IMR-90 (cell line): ENCODE measurements around the gene SPATA25. TPM values are rescaled to one million over a fixed set of nuclear protein-coding genes. Genes with fewer than 3 reads are reported as not detected.
A peak's percentile ranks its signal among the peaks of the same experiment; 100 is the strongest.

Source experiments
- ATAC-seq: fragments of 200-7000 bp; cut with Tn5 transposase; 2 replicates; pipeline ENCODE4 v1.9.1; 2020; ENCODE audit warnings: low read depth, mild to moderate bottlenecking, moderate library complexity
- BruUV-seq: library from RNA; stranded (reverse); fragments of 400-500 nt; replicated peaks from 2 replicates; lab custom pipeline; 2021; lab: Mats Ljungman, UMichigan
- CTCF ChIA-PET: fragments of 300-600 bp; formaldehyde crosslinking; extraction: SDS; loops from one replicate; lab custom pipeline; 2021; ENCODE audit warnings: antibody characterized with exemption; lab: Yijun Ruan, JAX
- POLR2A ChIA-PET: fragments of 300-600 bp; sonication (Branson Sonifier 250); formaldehyde crosslinking; loops from one replicate; lab custom pipeline; 2022; ENCODE audit warnings: antibody characterized with exemption; ENCODE audit not compliant: unreplicated experiment; lab: Charles Lee
- DNase-seq: peaks from one replicate; pipeline ENCODE4 v3.0.0; 2013
- H2AFZ ChIP-seq: replicated peaks from 2 replicates; pipeline ENCODE3; 2013; ENCODE audit warnings: low read length, mild to moderate bottlenecking; ENCODE audit not compliant: poor library complexity
- H2AK5ac ChIP-seq: 2 replicates; pipeline ENCODE4 v1.6.1; 2013; ENCODE audit warnings: low read depth, low read length, inconsistent platforms
- H2AK9ac ChIP-seq: replicated peaks from 2 replicates; pipeline ENCODE3; 2013; ENCODE audit warnings: mild to moderate bottlenecking, low read depth, low read length, moderate library complexity; ENCODE audit not compliant: poor library complexity
- H2BK120ac ChIP-seq: 2 replicates; pipeline ENCODE4 v1.6.1; 2013; ENCODE audit warnings: low read depth, low read length, inconsistent platforms
- H2BK15ac ChIP-seq: 3 replicates; pipeline ENCODE4 v1.6.1; 2013; ENCODE audit warnings: low read depth, low read length, inconsistent platforms
- H2BK20ac ChIP-seq: 2 replicates; pipeline ENCODE4 v1.6.1; 2013; ENCODE audit warnings: low read depth, mild to moderate bottlenecking, inconsistent platforms, low read length, moderate library complexity
- H2BK5ac ChIP-seq: 2 replicates; pipeline ENCODE4 v1.6.1; 2013; ENCODE audit warnings: mild to moderate bottlenecking, low read depth, low read length, inconsistent platforms; ENCODE audit not compliant: poor library complexity, severe bottlenecking
- H3K14ac ChIP-seq: replicated peaks from 2 replicates; pipeline ENCODE4 v1.6.1; 2013; ENCODE audit warnings: low read depth, low read length, inconsistent platforms
- H3K18ac ChIP-seq: 2 replicates; pipeline ENCODE4 v1.6.1; 2013; ENCODE audit warnings: low read depth, low read length, control low read depth
- H3K23ac ChIP-seq: 2 replicates; pipeline ENCODE4 v1.6.1; 2013; ENCODE audit warnings: low read depth, low read length, inconsistent platforms
- H3K27ac ChIP-seq: 2 replicates; pipeline ENCODE4 v1.5.1; 2013; ENCODE audit warnings: mild to moderate bottlenecking, control low read depth, low read length; ENCODE audit not compliant: insufficient read depth
- H3K27me3 ChIP-seq: 2 replicates; pipeline ENCODE4 v1.6.1; 2013; ENCODE audit warnings: low read length; ENCODE audit not compliant: control insufficient read depth, insufficient read depth
- H3K36me3 ChIP-seq: 2 replicates; pipeline ENCODE4 v1.6.1; 2013; ENCODE audit warnings: low read length, mixed read lengths; ENCODE audit not compliant: control insufficient read depth, insufficient read depth
- H3K4ac ChIP-seq: 2 replicates; pipeline ENCODE4 v1.6.1; 2013; ENCODE audit warnings: low read depth, low read length, inconsistent platforms
- H3K4me1 ChIP-seq: 2 replicates; pipeline ENCODE4 v1.6.1; 2013; ENCODE audit warnings: low read length, mixed read lengths; ENCODE audit not compliant: control insufficient read depth, insufficient read depth
- H3K4me2 ChIP-seq: 2 replicates; pipeline ENCODE4 v1.6.1; 2013; ENCODE audit warnings: low read depth, mild to moderate bottlenecking, control low read depth, low read length, moderate library complexity
- H3K4me3 ChIP-seq: 2 replicates; pipeline ENCODE4 v1.5.1; 2013; ENCODE audit warnings: low read depth, mild to moderate bottlenecking, control low read depth, low read length, moderate library complexity; ENCODE audit not compliant: insufficient read depth
- H3K56ac ChIP-seq: 2 replicates; pipeline ENCODE4 v1.6.1; 2013; ENCODE audit warnings: low read length, inconsistent platforms; ENCODE audit not compliant: insufficient read depth; ENCODE audit errors: extremely low read depth
- H3K79me1 ChIP-seq, 2 experiments: 2 replicates each; pipeline ENCODE4 v1.6.1; 2013; ENCODE audit warnings: low read length in 2 of 2, inconsistent platforms in 1 of 2, low read depth in 1 of 2
- H3K9ac ChIP-seq: 2 replicates; pipeline ENCODE4 v1.6.1; 2013; ENCODE audit warnings: low read depth, low read length, control low read depth
- H3K9me1 ChIP-seq: 2 replicates; pipeline ENCODE4 v1.6.1; 2013; ENCODE audit warnings: low read length, inconsistent platforms; ENCODE audit not compliant: insufficient read depth
- H3K9me3 ChIP-seq: 2 replicates; pipeline ENCODE4 v1.6.1; 2013; ENCODE audit warnings: low read length; ENCODE audit not compliant: control insufficient read depth, insufficient read depth
- H4K20me1 ChIP-seq: 2 replicates; pipeline ENCODE4 v1.6.1; 2013; ENCODE audit warnings: low read length, inconsistent platforms; ENCODE audit not compliant: insufficient read depth
- H4K5ac ChIP-seq: 2 replicates; pipeline ENCODE4 v1.6.1; 2013; ENCODE audit warnings: mild to moderate bottlenecking, low read depth, low read length, control low read depth
- H4K8ac ChIP-seq, 2 experiments: 2 replicates each; pipeline ENCODE4 v1.6.1; 2013; ENCODE audit warnings: low read depth in 2 of 2, low read length in 2 of 2, control low read depth in 1 of 2, inconsistent platforms in 1 of 2
- H4K91ac ChIP-seq: 2 replicates; pipeline ENCODE4 v1.6.1; 2013; ENCODE audit warnings: low read depth, low read length, inconsistent platforms; ENCODE audit not compliant: insufficient read depth
- BHLHE40 ChIP-seq: fragments of 150-350 bp; IDR thresholded peaks from 2 replicates; pipeline ENCODE4 v1.6.1; 2016; ENCODE audit warnings: mild to moderate bottlenecking, low read depth, low read length
- CEBPB ChIP-seq: IDR thresholded peaks from 2 replicates; pipeline ENCODE4 v1.6.1; 2012; ENCODE audit warnings: low read depth, low read length, improper control_type of control experiment
- CHD1 ChIP-seq: IDR thresholded peaks from 2 replicates; pipeline ENCODE4 v1.6.1; 2012; ENCODE audit warnings: low read depth, low read length, improper control_type of control experiment
- FOS ChIP-seq: fragments of 150-350 bp; IDR thresholded peaks from 2 replicates; pipeline ENCODE4 v1.6.1; 2016; ENCODE audit warnings: low read depth, low read length
- MAFK ChIP-seq: IDR thresholded peaks from 2 replicates; pipeline ENCODE4 v1.6.1; 2012; ENCODE audit warnings: low read depth, low read length, improper control_type of control experiment
- MAZ ChIP-seq: IDR thresholded peaks from 2 replicates; pipeline ENCODE4 v1.6.1; 2012; ENCODE audit warnings: low read depth, mild to moderate bottlenecking, low read length, improper control_type of control experiment, moderate library complexity, borderline replicate concordance
- MXI1 ChIP-seq: IDR thresholded peaks from 2 replicates; pipeline ENCODE4 v1.6.1; 2012; ENCODE audit warnings: low read depth, mild to moderate bottlenecking, low read length, moderate library complexity, borderline replicate concordance
- NFE2L2 ChIP-seq: fragments of 150-350 bp; IDR thresholded peaks from 2 replicates; pipeline ENCODE4 v1.6.1; 2016; ENCODE audit warnings: low read depth, mild to moderate bottlenecking, low read length
- POLR2A ChIP-seq: IDR thresholded peaks from 2 replicates; pipeline ENCODE4 v1.6.1; 2012; ENCODE audit warnings: mild to moderate bottlenecking, low read depth, low read length
- RAD21 ChIP-seq: IDR thresholded peaks from 2 replicates; pipeline ENCODE4 v1.6.1; 2012; ENCODE audit warnings: low read length, improper control_type of control experiment
- RCOR1 ChIP-seq: IDR thresholded peaks from 2 replicates; pipeline ENCODE4 v1.6.1; 2012; ENCODE audit warnings: mild to moderate bottlenecking, low read length, improper control_type of control experiment; ENCODE audit not compliant: insufficient replicate concordance
- RFX5 ChIP-seq: IDR thresholded peaks from 2 replicates; pipeline ENCODE4 v1.8.0; 2012; ENCODE audit warnings: low read depth, mild to moderate bottlenecking, low read length, moderate library complexity
- SMC3 ChIP-seq: fragments of 150-350 bp; IDR thresholded peaks from 2 replicates; pipeline ENCODE4 v1.6.1; 2016; ENCODE audit warnings: low read depth, mild to moderate bottlenecking, antibody characterized with exemption, low read length, moderate library complexity
- WGBS, 2 experiments: methylation state at CpG; one replicate each; pipeline versions ENCODE4 v1.1.5 to v1.1.7; 2013; ENCODE audit warnings: missing lambda C conversion rate in 2 of 2; ENCODE audit not compliant: insufficient read length in 1 of 2; ENCODE audit errors: extremely low coverage in 2 of 2; 5-methylcytosine and 5-hydroxymethylcytosine counted together
- dilution Hi-C: fragments of 300-500 bp; cut with HindIII; formaldehyde crosslinking; loops from one replicate; pipeline ENCODE4 v1.14.3; 2018; ENCODE audit warnings: low sequenced_read_pairs; ENCODE audit not compliant: unreplicated experiment
- in situ Hi-C: fragments of 300-500 bp; cut with MboI; formaldehyde crosslinking; loops from 3 replicates; pipeline ENCODE4 v1.14.3; 2019; ENCODE audit warnings: low sequenced_read_pairs, inconsistent platforms, mixed read lengths
- intact Hi-C: fragments of 100-400 bp; cut with micrococcal nuclease; formaldehyde crosslinking; loops from 2 replicates; pipeline ENCODE4 v1.10.0; 2022
- polyA plus RNA-seq, 3 experiments: library from polyadenylated mRNA; depleted of rRNA; stranded (reverse); fragments of >200 nt; gene quantifications; 2 replicates each; pipeline ENCODE4 v1.2.3, GENCODE V29; 2012; ENCODE audit warnings: low replicate concordance in 1 of 3
- total RNA-seq: library from RNA; depleted of rRNA; stranded (reverse); fragments of >200 nt; gene quantifications from 2 replicates; pipeline ENCODE4 v1.2.3, GENCODE V29; 2012
- TF ChIP-seq, protein P1 (sequence below): conservative IDR thresholded peaks from 2 replicates; pipeline ENCODE4 v1.5.1; 2012; ENCODE audit warnings: mild to moderate bottlenecking, low read depth, low read length, improper control_type of control experiment
- TF ChIP-seq, protein P2 (sequence below): fragments of 150-350 bp; IDR thresholded peaks from 2 replicates; pipeline ENCODE4 v1.6.1; 2016; ENCODE audit warnings: low read depth, mild to moderate bottlenecking, low read length, moderate library complexity, borderline replicate concordance
- TF ChIP-seq, protein P3 (sequence below): fragments of 150-350 bp; IDR thresholded peaks from 2 replicates; pipeline ENCODE4 v1.6.1; 2017; ENCODE audit warnings: mild to moderate bottlenecking, antibody characterized with exemption, low read length, low read depth

Gene SPATA25
- total and polyA plus RNA-seq, 2 of the 4 experiments (the other 2 are of a cell fraction) = 0.18 to 0.36 TPM

DNA sequence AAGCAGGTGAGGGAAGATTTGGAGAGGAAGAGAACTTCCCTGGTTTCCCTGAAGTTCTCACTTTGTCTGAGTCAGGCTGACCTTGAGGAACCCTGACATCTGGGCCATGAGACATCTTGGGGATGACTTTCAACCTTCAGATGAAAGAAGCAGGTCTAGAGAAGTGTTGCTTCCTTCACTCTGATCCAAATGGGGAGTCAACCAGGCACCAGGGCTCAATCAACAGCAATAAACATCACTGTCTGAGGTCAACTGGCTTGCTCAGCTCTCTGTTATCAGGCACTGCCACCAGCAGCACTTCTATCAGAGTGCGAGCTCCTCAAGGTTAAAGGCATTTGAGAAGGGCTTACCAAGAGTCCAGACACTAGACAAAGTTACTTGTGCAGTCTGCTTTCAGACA lies 36.5 kb downstream of the SPATA25 start:
- no peak overlapping the region for H3K14ac ChIP-seq
- no peak overlapping the region for H3K4ac ChIP-seq
- H3K9ac ChIP-seq = no peak overlapping the region
- TF ChIP-seq CEBPB (no peak), POLR2A (no peak), CHD1 (no peak), MAFK (no peak), MXI1 (no peak), BHLHE40 (no peak), RCOR1 (no peak), MAZ (no peak), RAD21 (no peak), FOS (no peak), NFE2L2 (no peak), SMC3 (no peak), RFX5 (no peak)
- TF ChIP-seq, protein P1, sequence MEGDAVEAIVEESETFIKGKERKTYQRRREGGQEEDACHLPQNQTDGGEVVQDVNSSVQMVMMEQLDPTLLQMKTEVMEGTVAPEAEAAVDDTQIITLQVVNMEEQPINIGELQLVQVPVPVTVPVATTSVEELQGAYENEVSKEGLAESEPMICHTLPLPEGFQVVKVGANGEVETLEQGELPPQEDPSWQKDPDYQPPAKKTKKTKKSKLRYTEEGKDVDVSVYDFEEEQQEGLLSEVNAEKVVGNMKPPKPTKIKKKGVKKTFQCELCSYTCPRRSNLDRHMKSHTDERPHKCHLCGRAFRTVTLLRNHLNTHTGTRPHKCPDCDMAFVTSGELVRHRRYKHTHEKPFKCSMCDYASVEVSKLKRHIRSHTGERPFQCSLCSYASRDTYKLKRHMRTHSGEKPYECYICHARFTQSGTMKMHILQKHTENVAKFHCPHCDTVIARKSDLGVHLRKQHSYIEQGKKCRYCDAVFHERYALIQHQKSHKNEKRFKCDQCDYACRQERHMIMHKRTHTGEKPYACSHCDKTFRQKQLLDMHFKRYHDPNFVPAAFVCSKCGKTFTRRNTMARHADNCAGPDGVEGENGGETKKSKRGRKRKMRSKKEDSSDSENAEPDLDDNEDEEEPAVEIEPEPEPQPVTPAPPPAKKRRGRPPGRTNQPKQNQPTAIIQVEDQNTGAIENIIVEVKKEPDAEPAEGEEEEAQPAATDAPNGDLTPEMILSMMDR = no peak
- TF ChIP-seq, protein P2, sequence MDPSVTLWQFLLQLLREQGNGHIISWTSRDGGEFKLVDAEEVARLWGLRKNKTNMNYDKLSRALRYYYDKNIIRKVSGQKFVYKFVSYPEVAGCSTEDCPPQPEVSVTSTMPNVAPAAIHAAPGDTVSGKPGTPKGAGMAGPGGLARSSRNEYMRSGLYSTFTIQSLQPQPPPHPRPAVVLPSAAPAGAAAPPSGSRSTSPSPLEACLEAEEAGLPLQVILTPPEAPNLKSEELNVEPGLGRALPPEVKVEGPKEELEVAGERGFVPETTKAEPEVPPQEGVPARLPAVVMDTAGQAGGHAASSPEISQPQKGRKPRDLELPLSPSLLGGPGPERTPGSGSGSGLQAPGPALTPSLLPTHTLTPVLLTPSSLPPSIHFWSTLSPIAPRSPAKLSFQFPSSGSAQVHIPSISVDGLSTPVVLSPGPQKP = no peak
- TF ChIP-seq, protein P3, sequence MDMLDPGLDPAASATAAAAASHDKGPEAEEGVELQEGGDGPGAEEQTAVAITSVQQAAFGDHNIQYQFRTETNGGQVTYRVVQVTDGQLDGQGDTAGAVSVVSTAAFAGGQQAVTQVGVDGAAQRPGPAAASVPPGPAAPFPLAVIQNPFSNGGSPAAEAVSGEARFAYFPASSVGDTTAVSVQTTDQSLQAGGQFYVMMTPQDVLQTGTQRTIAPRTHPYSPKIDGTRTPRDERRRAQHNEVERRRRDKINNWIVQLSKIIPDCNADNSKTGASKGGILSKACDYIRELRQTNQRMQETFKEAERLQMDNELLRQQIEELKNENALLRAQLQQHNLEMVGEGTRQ = no peak
- POLR2A ChIA-PET = no interaction called here
- no peak overlapping the region for H3K27ac ChIP-seq
- no peak overlapping the region for H2AK5ac ChIP-seq
- no peak for DNase-seq
- in situ Hi-C loops (no loop called here), dilution Hi-C loops (no loop called here), intact Hi-C loops (no loop called here)
- no peak overlapping the region for H4K5ac ChIP-seq
- CTCF ChIA-PET = no interaction called here
- H3K9me1 ChIP-seq = peaks cover 9% of the 10 kb centered on the region
- peak overlapping the region; percentile 52 for H2AK9ac ChIP-seq
- peaks cover 4% of the 10 kb centered on the region; the same call in 1 of the 2 replicates for H3K4me1 ChIP-seq
- no peak overlapping the region for H3K4me3 ChIP-seq
- H3K27me3 ChIP-seq = no peaks in the 10 kb centered on the region
- no peak overlapping the region for H2AFZ ChIP-seq
- H3K4me2 ChIP-seq = no peak overlapping the region
- no TSS peak for BruUV-seq
- H2BK120ac ChIP-seq = no peak overlapping the region
- no peak overlapping the region for H2BK20ac ChIP-seq
- H2BK15ac ChIP-seq = no peak overlapping the region
- no peaks in the 10 kb centered on the region for H3K9me3 ChIP-seq
- H3K79me1 ChIP-seq = peaks cover 9 to 50% of the 10 kb centered on the region in 2 experiments
- no peak overlapping the region for H3K23ac ChIP-seq
- 100% methylated on average over 1 of the region's 1 CpG; no CpG with 5 or more reads in 1 of the 2 experiments for WGBS, 2 experiments
- H4K8ac ChIP-seq = no peak overlapping the region
- no peak for ATAC-seq
- H3K56ac ChIP-seq = no peak overlapping the region
- peaks cover 30% of the 10 kb centered on the region for H3K36me3 ChIP-seq
- H4K91ac ChIP-seq = no peak overlapping the region
- H2BK5ac ChIP-seq = no peak overlapping the region
- H4K20me1 ChIP-seq = peaks cover 5% of the 10 kb centered on the region; the same call in 1 of the 2 replicates
- no peak overlapping the region for H3K18ac ChIP-seq
